Small intestine (tissue), 7 donors: ENCODE results near the gene UBXN6. TPM values are rescaled to one million over a fixed set of nuclear protein-coding genes. Genes with fewer than 3 reads are reported as not detected.
A peak's percentile ranks its signal among the peaks of the same experiment; 100 is the strongest.

Source experiments
- DNase-seq, 2 donors: peaks; one replicate each; pipeline versions ENCODE4 v3.0.0 to v3.0.0-alpha.2; 2013
- FAIRE-seq: peaks from 2 replicates; lab custom pipeline; 2012; peaks lifted over from hg19 to GRCh38; lab: Jason Lieb, UNC
- H3K27ac ChIP-seq, 3 donors: one replicate each; pipeline ENCODE4 v1.5.1; 2013; ENCODE audit warnings: low read length in 2 of 3, mild to moderate bottlenecking in 2 of 3, control low read depth in 1 of 3, inconsistent platforms in 1 of 3, low read depth in 1 of 3, moderate library complexity in 1 of 3
- H3K27me3 ChIP-seq, 3 donors: one replicate each; pipeline ENCODE4 v1.6.1; 2013; ENCODE audit warnings: low read length in 3 of 3, inconsistent platforms in 1 of 3; ENCODE audit not compliant: control insufficient read depth in 3 of 3, insufficient read depth in 3 of 3
- H3K36me3 ChIP-seq, 3 donors: one replicate each; pipeline ENCODE4 v1.6.1; 2013; ENCODE audit warnings: low read length in 3 of 3, inconsistent platforms in 1 of 3, low read depth in 1 of 3, mild to moderate bottlenecking in 1 of 3, moderate library complexity in 1 of 3; ENCODE audit not compliant: control insufficient read depth in 3 of 3, insufficient read depth in 2 of 3
- H3K4me1 ChIP-seq, 3 donors: one replicate each; pipeline ENCODE4 v1.6.1; 2013; ENCODE audit warnings: low read length in 2 of 3, inconsistent platforms in 1 of 3, low read depth in 1 of 3, mild to moderate bottlenecking in 1 of 3, moderate library complexity in 1 of 3; ENCODE audit not compliant: control insufficient read depth in 3 of 3, insufficient read depth in 2 of 3
- H3K4me3 ChIP-seq, 3 donors: one replicate each; pipeline ENCODE4 v1.5.1; 2013; ENCODE audit warnings: low read length in 3 of 3, control low read depth in 1 of 3, inconsistent platforms in 1 of 3, low read depth in 1 of 3, mild to moderate bottlenecking in 1 of 3, moderate library complexity in 1 of 3
- H3K9me3 ChIP-seq, 2 donors: one replicate each; pipeline ENCODE4 v1.6.1; 2013; ENCODE audit warnings: low read depth in 1 of 2, low read length in 1 of 2; ENCODE audit not compliant: control insufficient read depth in 2 of 2, insufficient read depth in 1 of 2
- WGBS, 3 donors: extraction: QIAGEN DNeasy Blood & Tissue Kit; methylation state at CpG; one replicate each; pipeline ENCODE4 v1.1.7; 2013; 5-methylcytosine and 5-hydroxymethylcytosine counted together
- polyA plus RNA-seq, 4 donors: library from polyadenylated mRNA; stranded (reverse) in 3 of 4; unstranded in 1 of 4; fragments of 200-250 nt in 3 of 4; fragments of 120-200 nt in 1 of 4; gene quantifications; one replicate each; pipeline versions ENCODE4 v1.2.1 to v1.2.3, GENCODE V29; 2013
- donor health status: healthy with polysubstance abuse.
- donor health status: control.
- donor health status: control.
- donor health status: Bipolar disorder and iron deficiency.
- donor health status: healthy.

UBXN6 gene
- polyA plus RNA-seq, 4 donors = 82.7 to 194 (median 133) TPM

DNA sequence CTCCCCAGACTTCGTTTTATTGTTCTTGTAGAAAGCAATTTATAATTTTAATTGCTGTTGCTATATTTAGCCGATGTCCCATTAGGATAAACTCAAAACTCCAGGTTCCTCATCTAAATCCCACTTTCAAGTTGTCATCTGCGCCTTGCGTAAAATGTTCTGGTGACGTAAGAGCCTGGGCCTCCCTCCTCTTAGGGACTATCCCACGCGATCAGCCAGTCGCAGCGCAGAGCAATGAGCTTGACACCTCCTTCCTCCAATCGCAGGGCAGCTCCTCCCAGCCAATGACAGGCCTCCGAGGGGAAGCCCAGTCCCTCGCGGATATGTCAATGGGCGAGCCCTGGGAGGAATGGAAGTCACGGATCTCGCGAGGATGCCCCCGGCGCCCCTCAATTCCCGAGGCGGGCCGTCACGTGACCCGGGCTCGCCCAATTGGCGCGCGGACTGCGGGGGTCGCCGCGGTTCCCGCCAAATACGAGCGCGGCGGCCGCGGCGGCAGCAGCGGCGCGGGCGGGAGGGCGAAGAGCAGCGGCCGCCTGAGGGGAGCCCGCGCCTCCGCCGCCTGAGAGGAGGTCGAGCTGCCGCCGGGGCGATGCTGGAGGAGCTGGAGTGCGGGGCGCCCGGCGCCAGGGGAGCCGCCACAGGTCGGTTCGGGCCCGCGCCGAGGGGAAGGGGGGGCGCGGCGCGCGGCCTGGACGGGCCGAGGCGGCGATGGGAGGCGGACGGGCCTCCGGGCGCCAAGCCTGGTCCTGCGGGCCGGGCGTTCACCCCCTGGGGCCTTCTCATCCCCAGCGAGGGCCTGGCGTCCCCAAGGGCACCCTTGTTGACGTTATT, 55.2 kb downstream of the UBXN6 start, which contains the start of gene CHAF1A:
Gene CHAF1A (plus strand): TSS at position 470 of the 834 bp plus-strand sequence. CDS start 123 bp downstream, at position 593.
- peak within 1 kb of the TSS; percentile 53 to 89 (median 82) for H3K27ac ChIP-seq
- no peaks in the 10 kb centered on the region for H3K9me3 ChIP-seq
- DNase-seq (peak; percentile 100), FAIRE-seq (no peak)
- peaks cover 0 to 29% (median 0%) of the 10 kb centered on the region in 3 donors for H3K4me1 ChIP-seq
- WGBS, 3 donors = 0 to 1% (median 0%) methylated on average over 50 to 84 of the region's 84 CpGs
- no peaks in the 10 kb centered on the region for H3K27me3 ChIP-seq
- H3K36me3 ChIP-seq = peaks cover 0 to 17% (median 0%) of the 10 kb centered on the region in 3 donors
- H3K4me3 ChIP-seq = peak within 1 kb of the TSS; percentile 67 to 97 (median 85)

DNA sequence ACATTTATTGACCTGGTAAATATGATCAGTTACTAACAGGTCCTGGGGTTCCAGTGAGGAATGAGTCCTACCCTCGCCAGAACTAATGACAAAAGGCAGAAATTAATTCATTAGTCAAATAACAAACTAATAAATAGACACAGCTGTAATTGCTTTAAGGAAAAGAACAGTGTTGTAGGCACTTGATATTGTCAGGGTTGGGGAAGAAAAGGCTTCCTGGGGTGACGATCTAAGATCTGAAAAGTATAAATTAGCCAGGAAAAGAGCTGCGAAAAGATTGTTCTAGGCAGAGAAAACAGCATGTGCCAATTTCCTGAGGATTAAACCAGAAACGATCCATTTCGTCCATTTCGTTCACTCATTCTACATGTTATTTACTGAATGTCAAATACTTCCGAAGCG, 55.8 kb downstream of the UBXN6 start:
- FAIRE-seq (no peak), DNase-seq (no peak)
- H3K36me3 ChIP-seq = peaks cover 0 to 22% (median 0%) of the 10 kb centered on the region in 3 donors
- no peaks in the 10 kb centered on the region for H3K9me3 ChIP-seq
- 0 to 1% (median 0%) methylated on average over 8 of the region's 8 CpGs for WGBS, 3 donors
- H3K4me1 ChIP-seq = peaks cover 0 to 35% (median 0%) of the 10 kb centered on the region in 3 donors
- no peaks in the 10 kb centered on the region for H3K27me3 ChIP-seq
- peak overlapping the region in 2 of 3 donors; percentile 82 to 89 for H3K27ac ChIP-seq
- H3K4me3 ChIP-seq = peak overlapping the region in 2 of 3 donors; percentile 21 to 33

DNA sequence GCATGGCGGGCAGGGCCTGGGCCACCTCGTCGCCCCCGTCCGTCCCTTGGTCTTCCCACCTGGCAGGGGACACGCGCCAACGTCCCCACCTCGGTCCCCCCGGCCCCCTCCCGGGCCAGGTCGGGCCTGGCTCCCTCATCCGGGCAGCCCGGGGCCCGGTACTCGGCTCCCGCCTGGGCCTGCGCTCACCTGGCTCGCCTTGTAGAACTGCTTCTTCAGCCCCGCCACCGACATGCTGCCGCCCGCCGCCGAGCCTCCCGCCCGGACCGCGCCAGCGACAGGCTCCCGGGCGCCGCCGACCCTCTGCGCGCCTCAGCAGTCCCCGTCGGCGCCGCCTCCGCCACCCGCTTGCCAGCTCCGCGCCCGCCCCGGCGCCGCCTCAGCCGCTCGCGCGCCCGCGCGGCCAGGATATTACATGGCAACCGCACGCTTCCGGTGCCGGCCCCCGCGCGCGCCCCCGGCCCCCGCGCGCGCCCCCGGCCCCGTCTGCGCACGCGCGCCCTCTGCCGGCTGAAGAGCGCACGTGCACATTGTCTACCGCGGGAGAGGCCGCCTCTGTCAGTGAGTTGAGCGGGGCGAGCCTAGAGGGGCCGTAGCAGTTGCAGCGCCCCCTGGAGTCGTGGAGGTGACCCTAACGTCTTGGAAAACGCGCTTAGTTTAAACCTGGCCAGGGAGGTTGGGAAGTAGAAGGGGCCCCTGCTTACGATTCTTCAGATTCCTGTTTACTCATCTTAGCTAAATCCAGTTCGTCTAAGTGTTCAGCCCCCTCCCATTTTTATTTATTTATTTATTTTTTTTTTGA, 57.3 kb downstream of the UBXN6 start, which contains the start of gene SH3GL1:
Gene SH3GL1 (minus strand): TSS at position 413 of the 802 bp plus-strand sequence. CDS start 179 bp downstream, at position 234.
- H3K36me3 ChIP-seq = peaks cover 0 to 34% (median 0%) of the 10 kb centered on the region in 3 donors
- WGBS, 3 donors = 0 to 1% (median 0%) methylated on average over 47 to 90 of the region's 90 CpGs
- H3K9me3 ChIP-seq = no peaks in the 10 kb centered on the region
- DNase-seq = peak; percentile 94 to 95
- H3K4me3 ChIP-seq = peak within 1 kb of the TSS; percentile 84 to 89 (median 87)
- no peak for FAIRE-seq
- peak within 1 kb of the TSS; percentile 86 to 96 (median 90) for H3K27ac ChIP-seq
- no peaks in the 10 kb centered on the region for H3K27me3 ChIP-seq
- H3K4me1 ChIP-seq = peaks cover 0 to 39% (median 0%) of the 10 kb centered on the region in 3 donors

DNA sequence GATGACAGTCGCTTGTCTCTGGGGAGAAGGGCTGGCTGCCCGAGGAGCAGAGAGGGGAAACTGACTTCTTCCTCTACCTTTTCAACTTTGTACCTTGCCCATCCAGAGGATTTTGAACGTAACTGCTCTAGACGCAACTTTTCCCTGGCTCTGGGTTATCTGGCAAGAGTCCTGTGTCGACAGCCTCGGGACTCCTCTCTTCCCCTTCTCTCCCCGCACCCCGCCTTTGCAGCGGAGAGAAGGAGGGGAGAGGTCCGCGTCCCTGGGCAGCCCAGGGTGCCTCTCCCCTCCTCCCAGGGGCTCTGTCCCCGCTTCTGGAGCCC, 57.8 kb downstream of the UBXN6 start:
- H3K4me3 ChIP-seq = peak overlapping the region; percentile 84 to 89 (median 87)
- no peak for FAIRE-seq
- DNase-seq = peak; percentile 77 to 83
- H3K27me3 ChIP-seq = no peaks in the 10 kb centered on the region
- peaks cover 0 to 44% (median 2%) of the 10 kb centered on the region in 3 donors for H3K4me1 ChIP-seq
- WGBS, 3 donors = 0% methylated on average over 6 to 12 of the region's 12 CpGs
- H3K27ac ChIP-seq = peak overlapping the region; percentile 86 to 96 (median 90)
- H3K9me3 ChIP-seq = no peaks in the 10 kb centered on the region
- peaks cover 0 to 38% (median 0%) of the 10 kb centered on the region in 3 donors for H3K36me3 ChIP-seq

DNA sequence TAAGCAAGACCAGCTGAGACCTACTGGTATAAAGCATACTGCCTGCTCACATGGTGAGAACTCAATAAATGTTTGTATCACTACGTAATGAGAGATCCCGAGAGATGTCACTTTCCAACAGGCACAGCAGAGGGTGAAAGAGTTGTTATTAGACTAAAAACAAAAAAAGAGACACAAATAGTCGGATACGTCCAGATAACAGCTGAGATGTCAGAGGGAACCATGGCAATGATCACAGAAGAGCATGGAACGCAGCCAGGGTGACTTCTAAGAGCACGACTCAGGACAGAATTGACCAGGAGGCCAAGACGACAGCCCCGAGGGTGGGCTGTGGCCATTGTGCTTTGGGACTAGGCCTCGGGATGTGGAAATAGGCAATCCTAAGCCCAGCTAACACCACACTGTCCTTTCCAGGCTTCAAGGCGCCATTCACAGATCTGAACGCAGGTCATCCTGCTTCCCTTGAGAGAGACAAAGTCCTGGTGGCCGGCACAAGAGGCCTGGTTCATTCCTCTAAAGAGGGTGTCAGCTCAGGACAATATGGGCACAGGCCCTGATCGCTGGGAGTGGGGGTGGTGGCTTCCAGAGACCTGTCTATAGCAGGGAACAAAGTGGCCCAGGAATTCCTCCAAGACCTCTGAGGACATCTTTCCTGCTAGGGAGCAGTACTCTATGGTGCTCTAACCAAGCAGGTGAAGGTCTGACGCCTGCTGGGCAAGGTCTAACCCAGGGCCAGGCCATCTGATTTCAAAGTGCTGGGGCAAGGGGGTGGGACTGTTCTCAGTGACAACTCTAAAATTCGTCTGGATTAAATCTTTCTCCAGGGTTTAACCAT, 60.4 kb downstream of the UBXN6 start:
- FAIRE-seq (no peak), DNase-seq (peak in 1 of 2 donors; percentile 27)
- Histone ChIP-seq H3K9me3 (no peaks in the 10 kb centered on the region), H3K36me3 (peaks cover 0 to 49% (median 0%) of the 10 kb centered on the region in 3 donors), H3K27me3 (no peaks in the 10 kb centered on the region), H3K27ac (peak overlapping the region in 1 of 3 donors; percentile 34), H3K4me1 (peaks cover 0 to 64% (median 2%) of the 10 kb centered on the region in 3 donors), H3K4me3 (no peak overlapping the region)
- WGBS, 3 donors = 75 to 77% (median 77%) methylated on average over 15 of the region's 15 CpGs

Other genes with a start within 250 kb of the UBXN6 start
- 1 to 10 TPM in 3 of 4 donors, under 1 TPM in 1; 0.89 to 6.2 (median 4.9) TPM for gene EBI3, start 228.3 kb downstream of the UBXN6 start, polyA plus RNA-seq
- gene YJU2, start 210.7 kb downstream of the UBXN6 start, polyA plus RNA-seq = 10 to 100 TPM; 22.8 to 31.0 (median 29.0) TPM
- 10 to 100 TPM in 2 of 4 donors, 1 to 10 TPM in 2; 4.7 to 25.7 (median 10.6) TPM for gene SHD, start 178.5 kb downstream of the UBXN6 start, polyA plus RNA-seq
- gene TMIGD2, start 155.4 kb downstream of the UBXN6 start, polyA plus RNA-seq = 1 to 10 TPM; 1.2 to 6.2 (median 3.2) TPM
- 1 to 10 TPM; 1.3 to 3.2 (median 2.0) TPM for gene FSD1, start 153.2 kb downstream of the UBXN6 start, polyA plus RNA-seq
- gene STAP2, start 119.0 kb downstream of the UBXN6 start, polyA plus RNA-seq = 100 to 1,000 TPM in 2 of 4 donors, 10 to 100 TPM in 2; 75.5 to 261 (median 140) TPM
- gene MPND, start 114.2 kb downstream of the UBXN6 start, polyA plus RNA-seq = 10 to 100 TPM; 20.9 to 45.1 (median 35.4) TPM
- 100 to 1,000 TPM in 3 of 4 donors, 10 to 100 TPM in 1; 64.9 to 132 (median 104) TPM for gene SH3GL1, start 57.2 kb downstream of the UBXN6 start, polyA plus RNA-seq
- gene CHAF1A, start 55.2 kb downstream of the UBXN6 start, polyA plus RNA-seq = 10 to 100 TPM in 2 of 4 donors, 1 to 10 TPM in 2; 4.0 to 13.5 (median 9.4) TPM
- gene HDGFL2, start 14.5 kb upstream of the UBXN6 start, polyA plus RNA-seq = 10 to 100 TPM; 18.4 to 40.2 (median 28.5) TPM
- 10 to 100 TPM in 1 of 4 donors, 1 to 10 TPM in 1, under 1 TPM in 2; 0.50 to 16.9 (median 1.1) TPM for gene PLIN4, start 60.7 kb upstream of the UBXN6 start, polyA plus RNA-seq
- 1 to 10 TPM in 3 of 4 donors, under 1 TPM in 1; 0.27 to 4.5 (median 1.9) TPM for gene PLIN5, start 77.4 kb upstream of the UBXN6 start, polyA plus RNA-seq
- 1 to 10 TPM in 2 of 4 donors, under 1 TPM in 2; 0.67 to 9.8 (median 2.6) TPM for gene LRG1, start 82.2 kb upstream of the UBXN6 start, polyA plus RNA-seq
- gene SEMA6B, start 101.9 kb upstream of the UBXN6 start, polyA plus RNA-seq = 1 to 10 TPM in 3 of 4 donors, under 1 TPM in 1; 0.22 to 6.0 (median 2.0) TPM
- 10 to 100 TPM in 3 of 4 donors, 1 to 10 TPM in 1; 8.9 to 24.6 (median 16.0) TPM for gene TNFAIP8L1, start 181.7 kb upstream of the UBXN6 start, polyA plus RNA-seq
- 100 to 1,000 TPM in 2 of 4 donors, 10 to 100 TPM in 2; 45.8 to 220 (median 96.1) TPM for gene MYDGF, start 212.5 kb upstream of the UBXN6 start, polyA plus RNA-seq